A549 (cell line): ENCODE results near the gene SELENOT.

Experiments
- CTCF ChIP-seq: fragments of >200 bp; sonication (Bioruptor Twin); formaldehyde crosslinking; IDR thresholded peaks from 3 replicates; pipeline ENCODE4 v1.5.1; 2016
- E2F6 ChIP-seq: IDR thresholded peaks from 2 replicates; pipeline ENCODE4 v1.6.1; 2012; ENCODE audit warnings: low read depth, borderline replicate concordance
- EP300 ChIP-seq, 2 experiments: fragments of >200 bp; sonication (Bioruptor Twin); formaldehyde crosslinking; IDR thresholded peaks; 2 replicates in 1 of 2; 3 replicates in 1 of 2; pipeline ENCODE4 v1.6.1; 2016 to 2017
- HMGXB4 ChIP-seq: fragments of 250-450 bp; sonication (Bioruptor Pico); IDR thresholded peaks from 2 replicates; pipeline ENCODE4 v1.5.0; 2021; ENCODE audit warnings: mild to moderate bottlenecking, moderate library complexity, borderline replicate concordance
- MAX ChIP-seq: IDR thresholded peaks from 2 replicates; pipeline ENCODE4 v1.6.1; 2012
- MYC ChIP-seq: IDR thresholded peaks from 2 replicates; pipeline ENCODE4 v1.6.1; 2012; ENCODE audit warnings: mild to moderate bottlenecking, inconsistent platforms, low read length, improper control_type of control experiment, borderline replicate concordance
- POLR2A ChIP-seq: IDR thresholded peaks from 2 replicates; pipeline ENCODE4 v1.6.1; 2012; ENCODE audit warnings: mild to moderate bottlenecking, low read length
- REST ChIP-seq: fragments of 200-600 bp; sonication (generic); IDR thresholded peaks from 2 replicates; pipeline ENCODE4 v1.6.1; 2016; ENCODE audit warnings: antibody characterized with exemption, mild to moderate bottlenecking, moderate library complexity
- RFX5 ChIP-seq: fragments of 450-650 bp; IDR thresholded peaks from 2 replicates; pipeline ENCODE4 v1.7.1; 2014; ENCODE audit warnings: antibody characterized with exemption, mild to moderate bottlenecking, moderate library complexity
- ZC3H11A ChIP-seq: fragments of 450-650 bp; IDR thresholded peaks from 2 replicates; pipeline ENCODE4 v1.6.1; 2014; ENCODE audit warnings: antibody characterized with exemption, mild to moderate bottlenecking

GRCh38 chr3:150557725-150558124 lies 45.4 kb upstream of the SELENOT start:
- TF ChIP-seq POLR2A, result no peak
- TF ChIP-seq E2F6, result no peak
- TF ChIP-seq CTCF, result no peak
- TF ChIP-seq EP300 (IDR thresholded peaks at IDR 0.05), result no peak
- no peak for TF ChIP-seq MYC
- no peak for TF ChIP-seq HMGXB4 (CRISPR knock-in tag)
- TF ChIP-seq RFX5, result no peak
- no peak for TF ChIP-seq ZC3H11A
- no peak for TF ChIP-seq MAX
- TF ChIP-seq REST, result no peak
